Body of pancreas (tissue), 4 donors: Measurements from ENCODE around the gene KCNAB1.

Experiments used
- CTCF ChIP-seq, 7 experiments: fragments of 450-650 bp in 4 of 7; fragments of 200-600 bp in 3 of 7; sonication (generic) in 3 of 7; IDR thresholded peaks; one replicate each; pipeline ENCODE4 v1.5.1; 2016 to 2019; ENCODE audit warnings: antibody characterized with exemption in 7 of 7
- POLR2A ChIP-seq, 3 donors: fragments of 450-650 bp; IDR thresholded peaks; one replicate each; pipeline ENCODE4 v1.6.1; 2016; ENCODE audit warnings: antibody characterized with exemption in 3 of 3, mild to moderate bottlenecking in 2 of 3

DNA sequence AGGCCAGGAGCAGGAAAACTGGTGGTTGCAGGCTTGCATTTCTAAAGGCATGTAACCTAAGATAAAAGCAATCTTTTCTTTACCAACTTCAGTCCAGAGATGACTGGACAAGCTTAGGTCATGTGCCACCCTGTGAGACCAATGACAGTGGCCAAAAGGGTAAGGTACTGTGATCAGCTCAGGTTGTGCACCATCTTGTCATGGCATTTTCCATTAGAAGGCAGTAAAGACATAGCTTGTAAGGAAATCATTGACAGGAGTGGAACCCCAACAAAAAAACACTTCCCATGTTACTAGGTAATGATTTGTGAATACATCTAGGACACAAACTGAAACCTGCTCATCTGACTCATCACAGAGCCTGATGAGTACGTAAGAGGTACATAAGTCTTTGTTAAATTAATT, 399.4 kb downstream of the KCNAB1 start:
- no peak for TF ChIP-seq CTCF (IDR thresholded peaks at IDR 0.05)
- no peak for TF ChIP-seq POLR2A (IDR thresholded peaks at IDR 0.05)
